Islet of Langerhans (tissue), 1 donor: ENCODE measurements around the gene CMPK2.

Experiments used
- FAIRE-seq: peaks from one replicate; lab custom pipeline; 2011; peaks lifted over from hg19 to GRCh38; lab: Jason Lieb, UNC

The CMPK2 gene

DNA sequence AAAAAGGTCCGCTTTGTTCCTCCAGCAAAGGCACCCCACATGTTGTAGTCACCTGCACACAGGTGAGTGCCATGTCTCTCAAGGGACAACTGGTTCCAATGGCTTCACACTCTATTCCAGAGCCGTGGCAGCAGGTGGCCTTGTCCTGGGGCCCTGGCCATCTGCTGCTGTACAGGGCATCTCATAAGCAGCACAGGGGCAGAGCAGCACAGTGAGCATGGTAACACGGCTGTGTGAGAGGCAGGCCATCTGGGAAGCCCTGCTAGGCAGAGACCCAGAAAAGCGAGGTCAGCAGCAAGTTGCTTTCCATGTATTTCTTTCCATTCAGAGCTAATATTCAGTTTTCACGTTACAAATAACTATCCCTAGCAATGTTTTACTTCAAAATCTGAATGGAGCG, 54.7 kb downstream of the CMPK2 start:
- FAIRE-seq, result no peak

DNA sequence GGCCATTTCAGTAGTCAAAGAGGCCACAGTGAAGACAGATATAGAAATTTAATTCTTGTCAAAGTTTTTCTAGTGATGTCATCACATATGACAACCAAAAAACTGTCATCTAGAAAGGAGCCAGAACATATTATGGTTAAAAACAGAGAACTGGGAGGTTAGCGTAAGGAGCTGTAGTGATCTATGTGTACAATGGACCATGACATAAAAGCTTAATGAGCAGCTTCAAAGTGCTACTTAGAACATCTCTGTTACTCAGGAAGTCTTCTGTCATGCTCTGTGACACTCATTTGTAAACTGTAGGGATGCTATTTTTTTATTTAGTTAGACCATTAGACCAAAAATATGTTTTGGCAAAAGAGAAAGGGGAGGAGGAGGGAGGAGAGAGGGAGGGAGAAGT, 57.3 kb downstream of the CMPK2 start:
- no peak for FAIRE-seq

DNA sequence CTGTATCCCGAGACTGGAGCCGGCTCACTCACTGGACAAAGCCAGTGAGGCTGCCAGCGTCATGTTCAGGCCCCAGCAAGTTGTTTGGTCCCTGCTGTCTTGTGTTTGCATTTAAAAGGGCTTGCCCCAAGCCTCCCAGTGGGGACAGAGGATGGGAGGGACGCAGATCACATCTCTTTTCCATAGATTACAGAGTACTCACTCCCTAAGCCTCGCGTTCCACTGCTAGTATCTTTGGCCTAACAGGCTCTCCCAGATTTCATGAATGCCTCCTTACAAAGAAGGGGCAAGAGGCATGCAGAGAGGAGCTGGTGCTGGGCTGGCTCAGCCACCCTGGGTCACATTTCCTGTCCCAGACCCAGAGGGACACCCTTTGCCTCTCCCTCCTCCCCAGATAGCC, 59.1 kb downstream of the CMPK2 start:
- FAIRE-seq, result no peak

DNA sequence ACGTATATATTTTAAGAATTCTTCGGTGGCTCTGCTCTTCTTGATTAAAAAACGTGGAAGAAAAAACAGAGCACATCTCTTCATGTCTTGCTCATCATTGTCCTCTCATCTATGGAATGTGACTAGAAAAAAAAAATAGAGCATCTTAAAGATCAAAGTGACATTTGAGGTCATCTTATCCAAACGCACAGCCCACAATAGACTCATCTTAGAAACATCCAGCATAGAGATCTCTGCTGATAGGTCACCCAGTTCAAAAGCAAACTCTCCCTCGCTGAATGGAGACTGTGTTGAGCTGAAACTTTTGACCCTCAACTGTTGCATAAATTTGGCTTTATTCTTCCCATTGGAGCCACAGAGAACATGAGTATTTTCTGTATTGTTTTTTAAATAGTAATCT, 65.2 kb downstream of the CMPK2 start:
- no peak for FAIRE-seq
